PC-9 (cell line): ENCODE measurements around the gene MED12. TPM values are rescaled to one million over a fixed set of nuclear protein-coding genes. Genes with fewer than 3 reads are reported as not detected.

Experiments used
- BruUV-seq: library from RNA; stranded (reverse); fragments of 400-500 nt; replicated peaks from 2 replicates; lab custom pipeline; 2021; lab: Mats Ljungman, UMichigan
- CTCF ChIA-PET: fragments of 300-600 bp; sonication (Branson Sonifier 250); formaldehyde crosslinking; loops from one replicate; lab custom pipeline; 2022; ENCODE audit warnings: antibody characterized with exemption; lab: Charles Lee
- POLR2A ChIA-PET: fragments of 300-600 bp; sonication (Branson Sonifier 250); formaldehyde crosslinking; loops from one replicate; lab custom pipeline; 2022; ENCODE audit warnings: antibody characterized with exemption; ENCODE audit not compliant: unreplicated experiment; lab: Charles Lee
- DNase-seq, 2 experiments: peaks; one replicate each; pipeline versions ENCODE4 v3.0.0 to v3.0.0-alpha.2; 2015 to 2022; ENCODE audit warnings: mixed read lengths in 1 of 2
- H2AFZ ChIP-seq: fragments of 200-600 bp; sonication (generic); 2 replicates; pipeline ENCODE4 v1.8.1; 2017; ENCODE audit warnings: antibody characterized with exemption
- H3F3A ChIP-seq: fragments of 200-600 bp; sonication (generic); 2 replicates; pipeline ENCODE4 v1.8.1; 2017; ENCODE audit warnings: antibody characterized with exemption, mild to moderate bottlenecking, low read depth; ENCODE audit not compliant: insufficient read depth
- H3K27ac ChIP-seq: fragments of 200-600 bp; sonication (generic); 2 replicates; pipeline ENCODE4 v1.6.1; 2016; ENCODE audit warnings: mixed run types
- H3K27me3 ChIP-seq: fragments of 200-600 bp; sonication (generic); 2 replicates; pipeline ENCODE4 v1.6.1; 2016; ENCODE audit warnings: low read depth, mixed run types; ENCODE audit not compliant: insufficient read depth
- H3K36me3 ChIP-seq: fragments of 200-600 bp; sonication (generic); 2 replicates; pipeline ENCODE4 v1.6.1; 2016; ENCODE audit warnings: low read depth, mixed run types
- H3K4me1 ChIP-seq: fragments of 200-600 bp; sonication (generic); replicated peaks from 2 replicates; pipeline ENCODE4 v1.6.1; 2016; ENCODE audit warnings: mixed run types; ENCODE audit not compliant: insufficient read depth
- H3K4me2 ChIP-seq: fragments of 200-600 bp; sonication (generic); 2 replicates; pipeline ENCODE4 v1.6.1; 2017; ENCODE audit warnings: mixed run types
- H3K4me3 ChIP-seq: fragments of 200-600 bp; sonication (generic); 2 replicates; pipeline ENCODE4 v1.6.1; 2016; ENCODE audit warnings: mixed run types
- H3K79me2 ChIP-seq: fragments of 200-600 bp; sonication (generic); 2 replicates; pipeline ENCODE4 v1.6.1; 2017; ENCODE audit warnings: low read depth, mixed run types
- H3K9me2 ChIP-seq: fragments of 200-600 bp; sonication (generic); 2 replicates; pipeline ENCODE4 v1.8.1; 2017; ENCODE audit warnings: mild to moderate bottlenecking; ENCODE audit not compliant: insufficient read depth
- H3K9me3 ChIP-seq: fragments of 200-600 bp; sonication (generic); 2 replicates; pipeline ENCODE4 v1.8.1; 2016; ENCODE audit warnings: low read depth; ENCODE audit not compliant: insufficient read depth
- H4K20me1 ChIP-seq: fragments of 200-600 bp; sonication (generic); 2 replicates; pipeline ENCODE4 v1.8.1; 2017; ENCODE audit not compliant: insufficient read depth
- CTCF ChIP-seq: fragments of 200-600 bp; sonication (generic); conservative IDR thresholded peaks from 2 replicates; pipeline ENCODE4 v1.6.1; 2017; ENCODE audit warnings: mixed run types, antibody characterized with exemption, mild to moderate bottlenecking, moderate library complexity
- EZH2 ChIP-seq: fragments of 200-600 bp; sonication (generic); IDR thresholded peaks from 2 replicates; pipeline ENCODE4 v1.8.0; 2017; ENCODE audit warnings: antibody characterized with exemption, low read depth
- intact Hi-C: fragments of 100-400 bp; cut with micrococcal nuclease; formaldehyde crosslinking; loops from one replicate; pipeline ENCODE4 v1.10.0; 2022; ENCODE audit not compliant: unreplicated experiment
- total RNA-seq: library from RNA; stranded (reverse); gene quantifications from 2 replicates; pipeline ENCODE4 v1.2.3, GENCODE V29; 2021

The MED12 gene
- total RNA-seq, 1 experiment from 2014 or later, result 51.6 TPM

DNA sequence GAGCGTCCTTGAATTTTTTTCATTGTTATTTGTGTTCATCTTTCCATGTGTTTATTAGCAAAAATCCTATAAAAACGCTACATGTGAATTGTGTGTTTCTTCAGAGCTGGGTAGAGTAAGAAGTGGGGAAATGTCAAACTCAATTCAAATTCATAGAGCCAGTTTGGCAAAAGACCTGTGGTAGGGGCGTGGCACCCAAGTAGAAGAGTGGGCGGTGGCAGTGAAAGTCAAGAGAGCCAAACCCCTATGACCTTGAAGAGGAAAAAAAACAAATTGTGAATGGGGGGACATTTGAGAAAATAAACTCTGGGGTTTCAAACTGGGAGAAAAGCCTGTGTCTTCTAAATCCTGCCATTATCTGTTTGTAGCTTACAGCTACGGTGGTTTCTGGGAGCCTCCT, 27.1 kb upstream of the MED12 start:
- no peaks in the 10 kb centered on the region for H3K27me3 ChIP-seq
- H4K20me1 ChIP-seq, result no peaks in the 10 kb centered on the region
- H3K9me2 ChIP-seq, result no peaks in the 10 kb centered on the region
- H3K79me2 ChIP-seq, result no peaks in the 10 kb centered on the region
- POLR2A ChIA-PET, result no interaction called here
- no peak overlapping the region for H2AFZ ChIP-seq
- H3K4me3 ChIP-seq, result no peak overlapping the region
- TF ChIP-seq EZH2 (no peak), CTCF (no peak)
- H3K9me3 ChIP-seq, result no peaks in the 10 kb centered on the region
- no peak for DNase-seq
- H3K4me2 ChIP-seq, result no peak overlapping the region
- CTCF ChIA-PET, result interaction anchor here (0.6 kb wide), 1 partner anchor 91 kb away, joined by 6 read pairs; no protein-coding TSS in a partner anchor
- H3K4me1 ChIP-seq, result no peaks in the 10 kb centered on the region
- no peak overlapping the region for H3K27ac ChIP-seq
- H3K36me3 ChIP-seq, result no peaks in the 10 kb centered on the region
- no peaks in the 10 kb centered on the region for H3F3A ChIP-seq
- intact Hi-C loops, result no loop called here
- no TSS peak for BruUV-seq

DNA sequence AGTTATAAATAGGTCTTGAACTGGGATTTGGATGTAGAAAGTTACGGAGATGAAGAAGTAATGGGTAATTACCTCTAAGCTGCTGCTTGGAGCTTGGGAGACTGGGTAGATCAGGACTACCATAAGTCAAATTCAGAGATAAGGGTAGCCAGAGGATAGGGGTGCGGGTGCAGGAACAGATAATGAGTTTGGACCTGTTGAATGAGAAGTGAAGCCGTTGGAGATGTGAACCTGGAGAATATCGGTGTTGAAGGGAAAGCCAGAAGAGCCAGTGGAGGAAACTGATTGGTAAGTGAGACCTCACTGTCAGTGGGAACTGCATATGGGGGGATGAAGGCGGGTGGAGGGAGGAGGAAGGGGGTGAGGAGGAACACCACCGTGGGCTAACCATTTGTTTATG, 23.4 kb upstream of the MED12 start:
- no peak for TF ChIP-seq EZH2
- no peak for TF ChIP-seq CTCF
- DNase-seq, result no peak

DNA sequence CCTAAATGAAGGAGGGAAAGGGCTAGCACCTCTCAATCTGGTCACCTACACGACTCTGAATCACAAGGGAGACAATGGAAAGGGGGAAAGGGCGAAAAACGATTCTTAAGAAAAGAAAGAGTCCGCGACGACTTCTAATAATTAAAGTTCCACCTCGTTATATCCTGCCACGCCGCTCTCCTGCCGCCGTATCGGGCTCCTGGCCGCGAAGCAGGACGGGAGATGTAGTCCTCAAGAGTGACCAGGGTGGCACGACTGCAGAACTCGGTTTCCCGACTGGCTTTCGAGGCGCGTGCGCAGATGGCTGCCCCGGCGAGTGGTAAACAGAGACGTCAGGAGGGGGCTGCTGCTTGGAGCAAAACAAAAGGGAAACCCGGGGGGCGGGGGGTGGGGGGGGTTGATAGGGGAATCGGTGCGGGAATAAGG, 22.8 kb upstream of the MED12 start, which contains the start of gene FOXO4:
Gene FOXO4, plus strand, starts transcription at position 297 of the 426 bp plus-strand sequence. CDS start 678 bp downstream, outside the sequence.
- no peaks in the 10 kb centered on the region for H3K9me3 ChIP-seq
- peak within 1 kb of the TSS; percentile 96 for H2AFZ ChIP-seq
- H3F3A ChIP-seq, result no peaks in the 10 kb centered on the region
- no peaks in the 10 kb centered on the region for H3K27me3 ChIP-seq
- no peaks in the 10 kb centered on the region for H4K20me1 ChIP-seq
- ChIA-PET POLR2A (no interaction called here), CTCF (no interaction called here)
- peak within 1 kb of the TSS; percentile 68 for H3K4me3 ChIP-seq
- no peaks in the 10 kb centered on the region for H3K79me2 ChIP-seq
- no peaks in the 10 kb centered on the region for H3K4me1 ChIP-seq
- intact Hi-C loops, result no loop called here
- no peak within 1 kb of the TSS for H3K27ac ChIP-seq
- no TSS peak for BruUV-seq
- H3K36me3 ChIP-seq, result no peaks in the 10 kb centered on the region
- DNase-seq, result peak; percentile 73 to 85
- H3K9me2 ChIP-seq, result no peaks in the 10 kb centered on the region
- no peak for TF ChIP-seq CTCF
- TF ChIP-seq EZH2, result no peak
- peak within 1 kb of the TSS; percentile 95 for H3K4me2 ChIP-seq

More for the DNA sequence above, 23.4 kb upstream of the MED12 start:
- H3K36me3 ChIP-seq, result no peaks in the 10 kb centered on the region
- intact Hi-C loops, result no loop called here
- no peaks in the 10 kb centered on the region for H3K4me1 ChIP-seq
- H3K27me3 ChIP-seq, result no peaks in the 10 kb centered on the region
- BruUV-seq, result no TSS peak
- H3K9me3 ChIP-seq, result no peaks in the 10 kb centered on the region
- no peaks in the 10 kb centered on the region for H3K79me2 ChIP-seq
- CTCF ChIA-PET, result no interaction called here
- H3K4me2 ChIP-seq, result peak overlapping the region; percentile 79
- no peaks in the 10 kb centered on the region for H3F3A ChIP-seq
- peak overlapping the region; percentile 96 for H2AFZ ChIP-seq
- POLR2A ChIA-PET, result no interaction called here
- H3K27ac ChIP-seq, result no peak overlapping the region
- H3K9me2 ChIP-seq, result no peaks in the 10 kb centered on the region
- peak overlapping the region; percentile 68 for H3K4me3 ChIP-seq
- H4K20me1 ChIP-seq, result no peaks in the 10 kb centered on the region
